Stimulated activated CD4-positive, alpha-beta T cell treated with anti-CD3 and anti-CD28 coated beads, Interleukin-2, amount 100 ng/mL, for 24 hours (primary cell): ENCODE data around the gene TAS2R20.
A peak's percentile ranks its signal among the peaks of the same experiment; 100 is the strongest.
"Not testable (repeated sequence)": the region's sequence is repeated elsewhere in the genome, so short reads cannot be mapped to it uniquely, and the experiment has no call there.

Source experiments
- DNase-seq, 2 donors: peaks; one replicate each; pipeline ENCODE4 v3.0.0-alpha.2; 2020

The TAS2R20 gene

GRCh38 chr12:10998204-10998603, at the start of gene TAS2R20:
Gene TAS2R20 (minus strand): TSS chr12:10998304. CDS start chr12:10997875, 429 bp downstream.
- no peak for DNase-seq

- not testable (repeated sequence) for DNase-seq
These were observed 43.3 kb upstream of the TAS2R20 start for GRCh38 chr12:11041366-11041765.

- no peak for DNase-seq
These were observed 42.1 kb upstream of the TAS2R20 start for GRCh38 chr12:11040162-11040561.

- DNase-seq: no peak
These were observed 41.1 kb upstream of the TAS2R20 start for GRCh38 chr12:11039171-11039570.

GRCh38 chr12:11033959-11034358, 35.9 kb upstream of the TAS2R20 start:
- DNase-seq: not testable (repeated sequence)

GRCh38 chr12:11031307-11031706, 33.2 kb upstream of the TAS2R20 start, which contains the start of gene TAS2R31:
Gene TAS2R31 (minus strand): TSS chr12:11031407. CDS start chr12:11031335, 72 bp downstream.
- no peak for DNase-seq

GRCh38 chr12:11026118-11026517, 28.0 kb upstream of the TAS2R20 start:
- DNase-seq: no peak

GRCh38 chr12:11023387-11023786, 25.3 kb upstream of the TAS2R20 start:
- no peak for DNase-seq

- DNase-seq: no peak
These were observed 24.4 kb upstream of the TAS2R20 start, which contains the start of gene TAS2R19 for GRCh38 chr12:11022520-11022919. Gene TAS2R19 (minus strand): TSS chr12:11022620. CDS start chr12:11022571, 49 bp downstream.

GRCh38 chr12:11016937-11017336, 18.8 kb upstream of the TAS2R20 start:
- DNase-seq: no peak

GRCh38 chr12:11015775-11016430, 17.8 kb upstream of the TAS2R20 start:
- no peak for DNase-seq

- DNase-seq: no peak
These were observed 16.1 kb upstream of the TAS2R20 start for GRCh38 chr12:11014234-11014633.

GRCh38 chr12:11007608-11008007, 9.5 kb upstream of the TAS2R20 start:
- DNase-seq: no peak

- no peak for DNase-seq
These were observed 3.8 kb downstream of the TAS2R20 start for GRCh38 chr12:10994307-10994706.

GRCh38 chr12:10989107-10989506, 9.0 kb downstream of the TAS2R20 start:
- DNase-seq: no peak

- DNase-seq: no peak
These were observed 11.3 kb downstream of the TAS2R20 start, which contains the start of gene TAS2R50 for GRCh38 chr12:10986812-10987211. Gene TAS2R50 (minus strand): TSS chr12:10986912. CDS start chr12:10986860, 52 bp downstream.

GRCh38 chr12:10982244-10982643, 15.9 kb downstream of the TAS2R20 start:
- DNase-seq: peak in 1 of 2 donors; percentile 21

GRCh38 chr12:10974965-10975364, 23.1 kb downstream of the TAS2R20 start:
- DNase-seq: no peak

- no peak for DNase-seq
These were observed 29.2 kb downstream of the TAS2R20 start for GRCh38 chr12:10968765-10969456.

GRCh38 chr12:10967409-10967808, 30.7 kb downstream of the TAS2R20 start:
- DNase-seq: no peak

GRCh38 chr12:10966314-10966713, 31.8 kb downstream of the TAS2R20 start:
- DNase-seq: no peak

GRCh38 chr12:10965476-10965875, 32.6 kb downstream of the TAS2R20 start:
- no peak for DNase-seq

GRCh38 chr12:10960211-10960610, 37.9 kb downstream of the TAS2R20 start:
- DNase-seq: no peak

- no peak for DNase-seq
These were observed 38.3 kb downstream of the TAS2R20 start for GRCh38 chr12:10959804-10960203.
